Pons (tissue), 1 donor: Measurements from ENCODE around the gene RASIP1.

ENCODE experiments used
- DNase-seq: peaks from one replicate; pipeline ENCODE4 v3.0.0-alpha.2; 2016; ENCODE audit warnings: low spot score

The RASIP1 gene

GRCh38 chr19:48756212-48756611 lies 15.8 kb upstream of the RASIP1 start:
- no peak for DNase-seq

DNA sequence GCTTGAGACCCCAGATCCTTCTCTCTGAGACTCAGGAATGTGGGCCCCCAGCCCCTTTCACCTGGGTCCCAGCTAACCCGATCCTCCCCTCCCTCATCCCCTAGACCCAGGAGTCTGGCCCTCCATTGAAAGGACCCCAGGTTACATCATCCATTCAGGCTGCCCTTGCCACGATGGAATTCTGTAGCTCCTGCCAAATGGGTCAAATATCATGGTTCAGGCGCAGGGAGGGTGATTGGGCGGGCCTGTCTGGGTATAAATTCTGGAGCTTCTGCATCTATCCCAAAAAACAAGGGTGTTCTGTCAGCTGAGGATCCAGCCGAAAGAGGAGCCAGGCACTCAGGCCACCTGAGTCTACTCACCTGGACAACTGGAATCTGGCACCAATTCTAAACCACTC lies 15.4 kb upstream of the RASIP1 start:
- DNase-seq, result no peak

DNA sequence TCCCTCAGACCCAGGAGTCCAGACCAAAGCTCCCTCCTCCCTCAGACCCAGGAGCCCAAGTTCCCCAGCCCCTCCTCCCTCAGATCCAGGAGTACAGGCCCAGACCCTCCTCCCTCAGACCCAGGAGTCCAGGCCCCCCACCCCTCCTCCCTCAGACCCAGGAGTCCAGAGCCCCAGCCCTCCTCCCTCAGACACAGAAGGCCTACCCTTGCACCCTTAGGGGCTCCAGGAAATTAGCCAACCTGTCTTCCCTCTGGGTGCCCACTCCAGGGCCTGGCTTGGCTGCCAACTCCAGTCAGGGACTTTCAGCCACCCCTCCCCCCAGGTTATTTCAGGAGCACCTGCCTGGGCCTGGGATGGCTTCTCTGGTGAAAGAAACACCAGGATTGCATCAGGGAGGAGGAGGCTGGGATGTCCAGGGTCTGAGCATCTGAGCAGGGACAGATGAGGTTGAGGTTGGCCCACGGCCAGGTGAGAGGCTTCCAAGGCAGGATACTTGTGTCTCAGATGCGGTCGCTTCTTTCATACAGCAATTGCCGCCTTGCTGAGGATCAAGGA lies 14.8 kb upstream of the RASIP1 start, which contains the start of gene FGF21:
Gene FGF21, plus strand, starts transcription at position 441 of the 558 bp plus-strand sequence. CDS start 713 bp downstream, outside the sequence.
- DNase-seq, result no peak

DNA sequence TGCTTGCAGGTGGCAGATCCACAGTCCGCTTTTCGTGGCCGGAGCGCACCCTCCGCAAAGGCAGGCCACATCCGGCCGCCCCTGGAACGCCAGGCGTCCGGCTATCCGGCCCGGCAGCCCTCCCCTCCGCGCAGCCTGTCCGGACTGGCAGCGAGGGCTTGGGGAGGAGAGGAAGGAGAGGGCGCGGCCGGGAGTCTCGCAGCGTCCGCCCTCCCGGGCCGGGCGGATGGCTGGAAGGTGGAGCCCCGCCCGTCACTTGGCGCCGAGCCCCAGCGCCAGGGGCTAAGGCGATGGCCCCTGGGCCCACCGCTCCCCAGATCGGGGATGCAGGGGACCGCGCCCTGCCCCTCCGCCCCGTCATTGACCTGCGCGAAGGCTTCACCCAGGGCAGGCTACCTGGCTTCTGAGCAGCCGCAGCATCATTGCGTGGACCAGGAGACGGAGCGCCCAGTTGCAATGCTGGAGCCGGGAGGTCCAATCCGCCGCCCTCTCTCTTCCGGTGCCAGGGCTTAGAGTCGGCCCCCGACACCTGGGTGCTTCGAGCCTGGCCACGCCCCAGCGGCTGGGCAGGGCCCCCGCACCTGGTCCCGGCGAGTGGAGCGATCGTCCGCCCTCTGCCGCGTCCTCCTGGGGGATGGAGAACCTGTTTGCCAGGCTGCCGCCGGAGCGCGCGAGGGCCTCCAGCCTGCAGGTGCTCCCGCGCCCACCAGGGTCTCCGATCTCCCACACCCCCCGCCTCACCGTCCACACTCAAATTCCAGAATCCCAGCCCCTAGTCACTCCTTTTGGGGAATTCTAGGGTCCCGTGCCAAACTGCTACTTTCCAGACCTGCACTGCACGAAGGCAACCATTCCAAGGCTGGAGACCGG lies 12.3 kb upstream of the RASIP1 start, which contains the start of gene FUT1:
Gene FUT1, minus strand, starts transcription at position 146 of the 870 bp plus-strand sequence. CDS start 1,360 bp downstream, outside the sequence.
- DNase-seq, result no peak

DNA sequence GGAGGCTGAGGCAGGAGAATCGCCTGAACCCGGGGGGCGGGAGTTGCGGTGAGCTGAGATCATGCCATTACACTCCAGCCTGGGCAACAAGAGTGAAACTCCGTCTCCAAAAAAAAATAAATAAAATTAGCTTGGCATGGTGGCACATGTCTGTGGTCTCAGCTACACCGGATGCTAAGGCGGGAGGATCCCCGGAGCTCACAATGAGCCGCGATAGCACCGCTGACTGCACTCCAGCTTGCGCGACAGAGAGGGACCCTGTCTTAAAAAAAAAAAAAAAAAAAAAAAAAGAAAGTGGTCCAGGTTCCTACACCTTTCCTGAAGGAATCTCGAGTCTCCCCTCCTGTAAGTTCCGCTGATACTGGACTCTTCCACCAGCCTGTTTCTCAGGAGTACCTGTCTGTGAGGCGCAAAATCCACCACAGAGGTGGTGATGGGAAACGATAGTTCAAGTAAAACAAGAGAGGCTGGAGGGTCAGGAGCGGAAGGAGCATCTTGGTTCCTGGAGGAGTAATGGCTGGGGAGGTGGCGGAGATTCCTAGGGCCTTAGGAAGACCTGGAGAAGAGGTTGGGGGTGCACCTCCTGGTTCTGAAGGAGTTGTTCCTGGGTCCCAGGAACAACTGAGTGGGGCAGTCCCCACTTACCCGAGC lies 11.6 kb upstream of the RASIP1 start:
- no peak for DNase-seq

- DNase-seq, result no peak
These were observed 10.5 kb upstream of the RASIP1 start for GRCh38 chr19:48750771-48751504.

- DNase-seq, result no peak
These were observed 9.9 kb upstream of the RASIP1 start for GRCh38 chr19:48750351-48750750.

- no peak for DNase-seq
These were observed 9.3 kb upstream of the RASIP1 start for GRCh38 chr19:48749571-48750198.

DNA sequence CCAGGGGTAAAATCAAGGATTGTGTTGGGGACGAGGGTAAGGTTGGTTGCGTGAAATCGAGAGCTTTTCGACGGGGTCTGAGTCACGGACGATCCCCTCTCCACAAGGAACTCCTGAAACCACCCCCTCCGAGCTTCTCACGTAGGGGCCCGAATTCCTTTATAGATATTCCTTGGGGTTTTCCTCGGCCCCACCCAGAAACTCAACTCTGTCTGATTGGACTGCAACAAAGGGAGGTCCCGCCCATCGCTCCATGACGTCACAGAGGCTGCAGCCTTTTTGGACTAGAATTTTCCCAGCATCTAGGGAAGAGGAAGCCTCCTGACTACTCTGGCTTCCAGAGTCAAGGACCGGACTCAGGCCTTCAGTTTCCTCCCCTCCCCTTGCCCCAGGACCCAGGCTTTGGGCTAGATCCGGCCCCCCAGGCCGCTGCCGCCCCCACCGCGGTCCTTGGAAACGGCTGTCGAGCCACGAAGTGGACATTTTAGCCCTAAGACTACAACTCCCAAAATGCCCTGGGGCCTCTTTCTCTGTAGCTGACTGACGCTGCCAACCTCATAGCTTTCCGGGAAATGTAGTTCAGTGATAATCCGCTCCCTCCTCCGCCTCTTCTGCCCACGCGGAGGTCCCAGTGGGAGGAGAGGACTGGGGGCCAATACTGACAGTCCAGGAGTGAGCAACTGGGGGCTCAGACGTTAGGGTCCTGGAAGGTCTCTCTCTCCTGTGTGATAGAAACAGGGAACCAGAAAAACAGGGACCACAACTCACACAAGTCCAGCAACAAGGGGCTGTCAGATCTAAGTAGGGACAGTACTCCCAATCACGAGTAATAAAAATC lies 6.5 kb upstream of the RASIP1 start, which contains the start of gene IZUMO1:
Gene IZUMO1, minus strand, starts transcription at position 172 of the 838 bp plus-strand sequence. CDS start 1,050 bp downstream, outside the sequence.
- DNase-seq, result peak; percentile 78

DNA sequence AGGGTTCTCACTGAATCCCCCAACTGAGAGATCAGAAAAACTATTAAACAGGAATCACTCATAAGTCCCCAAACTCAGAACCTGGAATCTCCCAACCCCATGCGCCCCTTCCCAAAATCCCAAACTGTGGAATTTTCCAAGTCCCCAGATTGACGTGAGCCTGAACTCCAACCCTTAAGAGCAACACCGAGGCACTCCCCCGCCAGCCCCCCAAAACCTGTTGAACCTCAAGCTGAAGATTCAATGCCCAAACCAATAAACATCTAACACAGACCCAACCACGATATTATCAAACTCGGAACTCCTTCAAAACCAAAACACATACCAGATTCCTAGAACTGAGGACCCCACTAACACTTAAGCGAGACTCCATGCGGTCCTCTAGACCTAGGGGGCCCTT lies 5.7 kb upstream of the RASIP1 start:
- DNase-seq, result no peak

GRCh38 chr19:48745208-48745995 lies 5.0 kb upstream of the RASIP1 start:
- peak; percentile 83 for DNase-seq

DNA sequence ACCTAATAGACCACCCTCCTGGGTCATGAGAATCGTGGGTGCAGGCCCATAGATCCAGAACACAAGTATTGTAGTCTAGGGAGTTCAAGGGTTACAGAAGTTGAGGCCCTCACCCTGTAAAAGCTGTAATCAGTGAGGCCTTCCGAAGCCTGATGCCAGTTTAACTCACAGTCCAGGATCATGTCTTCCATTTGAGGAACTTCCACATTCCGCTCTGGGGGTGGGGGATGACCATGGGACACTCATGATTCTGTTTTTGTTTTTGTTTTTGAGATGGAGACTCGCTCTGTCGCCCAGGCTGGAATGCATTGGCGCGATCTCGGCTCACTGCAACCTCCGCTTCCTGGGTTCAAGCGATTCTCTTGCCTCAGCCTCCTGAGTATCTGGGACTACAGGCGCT lies 1.7 kb upstream of the RASIP1 start:
- no peak for DNase-seq

GRCh38 chr19:48741129-48741999 lies 954 bp upstream of the RASIP1 start:
- no peak for DNase-seq

DNA sequence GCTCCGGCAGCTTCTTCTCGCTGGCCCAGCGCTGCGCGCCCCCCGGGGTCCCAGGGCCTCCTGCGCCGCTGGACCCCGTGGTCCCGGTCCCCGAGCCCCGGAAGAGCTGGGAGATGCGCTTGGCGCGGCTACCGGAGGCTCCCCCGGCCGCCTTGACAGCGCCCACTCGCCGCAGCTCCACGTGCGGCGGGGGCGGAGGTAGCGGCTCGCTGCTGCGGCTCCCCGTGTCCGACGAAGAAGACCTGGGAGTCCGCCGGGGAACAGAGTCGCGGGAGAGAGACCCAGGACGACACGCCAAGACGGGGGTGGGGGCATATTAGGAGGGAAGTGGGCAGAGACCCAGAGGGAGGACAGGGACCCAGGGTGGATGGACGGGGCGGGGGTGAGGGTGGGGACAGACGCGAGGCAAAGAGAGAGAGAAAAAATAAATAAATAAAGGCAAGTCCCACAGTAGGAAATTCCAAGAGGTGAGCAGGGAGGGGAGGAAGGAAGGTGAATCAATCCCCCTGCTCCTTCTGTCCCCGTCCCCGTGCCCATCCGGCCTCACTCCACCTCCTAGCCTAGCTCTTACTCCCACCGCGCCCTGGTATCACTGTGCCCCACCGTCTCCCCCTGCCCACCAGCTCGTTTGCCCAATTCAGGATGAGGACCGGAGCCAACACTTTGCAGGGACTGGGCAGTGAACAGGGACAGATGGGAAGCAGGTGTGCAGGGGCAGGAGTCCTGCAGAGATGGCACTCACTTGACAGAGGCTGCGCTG lies 826 bp downstream of the RASIP1 start:
- no peak for DNase-seq

DNA sequence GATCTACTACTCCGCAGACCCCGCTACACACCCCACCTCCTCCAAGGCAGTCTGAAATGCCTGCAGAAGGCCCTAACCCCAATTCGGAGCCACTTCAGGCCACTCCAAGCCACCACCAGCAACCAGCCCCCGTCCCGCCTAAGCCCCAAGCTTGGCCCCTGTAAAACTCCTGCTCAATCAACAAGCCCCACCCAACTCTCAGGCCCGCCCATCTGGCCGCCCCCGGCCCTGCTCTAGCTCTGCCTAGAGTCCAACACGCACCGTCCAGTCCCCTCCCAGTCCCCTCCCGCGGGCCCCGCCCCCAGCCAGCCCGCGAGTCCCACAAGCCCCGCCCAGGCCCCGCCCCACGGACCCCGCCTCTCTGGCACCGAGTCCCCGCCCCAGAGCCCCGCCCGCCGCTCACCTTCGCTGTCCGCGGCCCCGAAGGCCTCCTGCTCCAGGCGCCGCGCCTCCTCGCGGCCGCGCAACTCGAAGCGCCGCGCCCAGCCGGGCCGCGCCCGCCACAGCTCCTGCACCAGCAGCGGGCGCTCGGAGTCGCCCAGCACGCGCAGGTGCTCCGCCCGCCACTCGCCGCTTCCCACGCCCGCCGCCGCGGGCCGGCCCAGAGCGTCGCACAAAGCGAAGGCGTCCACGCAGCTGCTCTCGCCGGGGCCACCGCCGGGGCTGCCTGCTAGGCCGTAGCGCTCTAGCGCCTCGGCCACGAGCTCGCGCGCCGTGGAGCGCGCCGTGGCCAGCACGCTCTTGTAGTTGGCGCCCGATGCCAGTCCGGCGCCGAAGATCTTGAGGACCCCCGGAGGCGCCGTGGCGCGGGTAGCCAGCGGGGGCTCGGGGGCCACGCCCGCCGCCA lies 1.6 kb downstream of the RASIP1 start:
- peak; percentile 46 for DNase-seq

GRCh38 chr19:48737360-48737998 lies 2.9 kb downstream of the RASIP1 start:
- DNase-seq, result no peak
